ENCODE measurements around the gene BAIAP2L2.
"Not testable (repeated sequence)": the region's sequence is repeated elsewhere in the genome, so short reads cannot be mapped to it uniquely, and the experiment has no call there.

GRCh38 chr22:38117556-38117955 is 7.1 kb upstream of the BAIAP2L2 start:
- not testable (repeated sequence) for TF ChIP-seq CTCF (conservative IDR thresholded peaks at IDR 0.05; ENCODE audit: low read length); EZH2phosphoT487 (IDR thresholded peaks at IDR 0.05; ENCODE audit: borderline replicate concordance)
